GM12878 (cell line): ENCODE data around the gene ARL3. TPM values are rescaled to one million over a fixed set of nuclear protein-coding genes. Genes with fewer than 3 reads are reported as not detected.

ENCODE experiments used
- ASH2L ChIP-seq: fragments of 300-600, 200-600 bp; sonication (generic); IDR thresholded peaks from 2 replicates; pipeline ENCODE4 v1.6.1; 2017; ENCODE audit warnings: low read depth, mild to moderate bottlenecking, borderline replicate concordance
- ATF7 ChIP-seq: fragments of 450-650 bp; IDR thresholded peaks from 2 replicates; pipeline ENCODE4 v1.6.1; 2016; ENCODE audit warnings: low read depth, mild to moderate bottlenecking
- BACH1 ChIP-seq: fragments of 450-650 bp; IDR thresholded peaks from 2 replicates; pipeline ENCODE4 v1.6.1; 2017; ENCODE audit warnings: mild to moderate bottlenecking, borderline replicate concordance
- EGR1 ChIP-seq, 2 experiments: IDR thresholded peaks; 1 replicate in 1 of 2; 2 replicates in 1 of 2; pipeline ENCODE4 v1.6.1; 2011 to 2012; ENCODE audit warnings: low read depth in 2 of 2, low read length in 2 of 2, borderline replicate concordance in 1 of 2, mild to moderate bottlenecking in 1 of 2, moderate library complexity in 1 of 2
- GATAD2B ChIP-seq: fragments of 450-650 bp; conservative IDR thresholded peaks from 2 replicates; pipeline ENCODE4 v1.6.1; 2017; ENCODE audit warnings: low read depth, mild to moderate bottlenecking, moderate library complexity
- IKZF2 ChIP-seq, 2 experiments: fragments of 450-650 bp; IDR thresholded peaks; 2 replicates each; pipeline ENCODE4 v1.6.1; 2017; ENCODE audit warnings: mild to moderate bottlenecking in 2 of 2, moderate library complexity in 2 of 2
- KLF5 ChIP-seq: fragments of 450-650 bp; IDR thresholded peaks from 2 replicates; pipeline ENCODE4 v1.6.1; 2014; ENCODE audit warnings: mild to moderate bottlenecking; ENCODE audit not compliant: partially characterized antibody
- PAX5 ChIP-seq: IDR thresholded peaks from 2 replicates; pipeline ENCODE4 v1.6.1; 2011; ENCODE audit warnings: low read depth, low read length, borderline replicate concordance
- SMARCA5 ChIP-seq: fragments of 450-650 bp; IDR thresholded peaks from 2 replicates; pipeline ENCODE4 v1.6.1; 2017; ENCODE audit warnings: mild to moderate bottlenecking
- SP1 ChIP-seq: IDR thresholded peaks from one replicate; pipeline ENCODE4 v1.6.1; 2011; ENCODE audit warnings: low read depth, low read length
- SRF ChIP-seq, 2 experiments: IDR thresholded peaks; 2 replicates each; pipeline ENCODE4 v1.6.1; 2011; ENCODE audit warnings: low read depth in 2 of 2, low read length in 2 of 2, mild to moderate bottlenecking in 1 of 2, moderate library complexity in 1 of 2
- USF1 ChIP-seq: IDR thresholded peaks from 2 replicates; pipeline ENCODE4 v1.6.1; 2011; ENCODE audit warnings: borderline replicate concordance, low read depth, mild to moderate bottlenecking, moderate library complexity, mixed read lengths, low read length; ENCODE audit not compliant: insufficient read depth; ENCODE audit errors: extremely low read length
- ZNF217 ChIP-seq: fragments of 450-650 bp; IDR thresholded peaks from 2 replicates; pipeline ENCODE4 v1.6.1; 2017; ENCODE audit warnings: antibody characterized with exemption, mild to moderate bottlenecking
- ZNF384 ChIP-seq: IDR thresholded peaks from 2 replicates; pipeline ENCODE4 v1.6.1; 2012; ENCODE audit warnings: low read depth, mild to moderate bottlenecking, low read length, improper control_type of control experiment, borderline replicate concordance
- polyA plus RNA-seq, 11 experiments: library from polyadenylated mRNA; depleted of rRNA in 4 of 11; unstranded in 6 of 11; stranded (reverse) in 5 of 11; fragments of >200 nt; fragmentation: Nextera tagmentation in 4 of 11; fragmentation: Illumina TruSeq in 1 of 11; extraction: Ambion mirVana in 4 of 11; extraction: Trizol in 1 of 11; gene quantifications; 1 replicate in 1 of 11; 2 replicates in 10 of 11; pipeline versions ENCODE4 v1.2.1 to v1.2.3, GENCODE V29; 2011 to 2016; ENCODE audit warnings: inconsistent platforms in 2 of 11, missing spikeins in 2 of 11, low read depth in 1 of 11
- total RNA-seq, 4 experiments: library from RNA; depleted of rRNA in 3 of 4; stranded (reverse); fragments of >200 nt in 3 of 4; fragmentation: Illumina TruSeq in 1 of 4; extraction: Trizol in 1 of 4; gene quantifications; 2 replicates each; pipeline versions ENCODE4 v1.2.1 to v1.2.3, GENCODE V29; 2013 to 2021
- TF ChIP-seq, protein P1 (sequence below): IDR thresholded peaks from 2 replicates; pipeline ENCODE4 v1.6.1; 2012; ENCODE audit warnings: improper control_type of control experiment, low read depth, low read length; ENCODE audit not compliant: insufficient replicate concordance
- TF ChIP-seq, protein P2 (sequence below): fragments of 450-650 bp; IDR thresholded peaks from 2 replicates; pipeline ENCODE4 v1.6.1; 2016; ENCODE audit warnings: mild to moderate bottlenecking
- TF ChIP-seq, protein P3 (sequence below): fragments of 450-650 bp; IDR thresholded peaks from 2 replicates; pipeline ENCODE4 v1.6.1; 2017; ENCODE audit warnings: mild to moderate bottlenecking, moderate library complexity

Gene ARL3
- total and polyA plus RNA-seq, 10 of the 15 experiments (the other 5 are each of a cell fraction or from before 2014, with no cell fraction given): 4.9 to 26.1 (median 11.0) TPM

- TF ChIP-seq, protein P1, sequence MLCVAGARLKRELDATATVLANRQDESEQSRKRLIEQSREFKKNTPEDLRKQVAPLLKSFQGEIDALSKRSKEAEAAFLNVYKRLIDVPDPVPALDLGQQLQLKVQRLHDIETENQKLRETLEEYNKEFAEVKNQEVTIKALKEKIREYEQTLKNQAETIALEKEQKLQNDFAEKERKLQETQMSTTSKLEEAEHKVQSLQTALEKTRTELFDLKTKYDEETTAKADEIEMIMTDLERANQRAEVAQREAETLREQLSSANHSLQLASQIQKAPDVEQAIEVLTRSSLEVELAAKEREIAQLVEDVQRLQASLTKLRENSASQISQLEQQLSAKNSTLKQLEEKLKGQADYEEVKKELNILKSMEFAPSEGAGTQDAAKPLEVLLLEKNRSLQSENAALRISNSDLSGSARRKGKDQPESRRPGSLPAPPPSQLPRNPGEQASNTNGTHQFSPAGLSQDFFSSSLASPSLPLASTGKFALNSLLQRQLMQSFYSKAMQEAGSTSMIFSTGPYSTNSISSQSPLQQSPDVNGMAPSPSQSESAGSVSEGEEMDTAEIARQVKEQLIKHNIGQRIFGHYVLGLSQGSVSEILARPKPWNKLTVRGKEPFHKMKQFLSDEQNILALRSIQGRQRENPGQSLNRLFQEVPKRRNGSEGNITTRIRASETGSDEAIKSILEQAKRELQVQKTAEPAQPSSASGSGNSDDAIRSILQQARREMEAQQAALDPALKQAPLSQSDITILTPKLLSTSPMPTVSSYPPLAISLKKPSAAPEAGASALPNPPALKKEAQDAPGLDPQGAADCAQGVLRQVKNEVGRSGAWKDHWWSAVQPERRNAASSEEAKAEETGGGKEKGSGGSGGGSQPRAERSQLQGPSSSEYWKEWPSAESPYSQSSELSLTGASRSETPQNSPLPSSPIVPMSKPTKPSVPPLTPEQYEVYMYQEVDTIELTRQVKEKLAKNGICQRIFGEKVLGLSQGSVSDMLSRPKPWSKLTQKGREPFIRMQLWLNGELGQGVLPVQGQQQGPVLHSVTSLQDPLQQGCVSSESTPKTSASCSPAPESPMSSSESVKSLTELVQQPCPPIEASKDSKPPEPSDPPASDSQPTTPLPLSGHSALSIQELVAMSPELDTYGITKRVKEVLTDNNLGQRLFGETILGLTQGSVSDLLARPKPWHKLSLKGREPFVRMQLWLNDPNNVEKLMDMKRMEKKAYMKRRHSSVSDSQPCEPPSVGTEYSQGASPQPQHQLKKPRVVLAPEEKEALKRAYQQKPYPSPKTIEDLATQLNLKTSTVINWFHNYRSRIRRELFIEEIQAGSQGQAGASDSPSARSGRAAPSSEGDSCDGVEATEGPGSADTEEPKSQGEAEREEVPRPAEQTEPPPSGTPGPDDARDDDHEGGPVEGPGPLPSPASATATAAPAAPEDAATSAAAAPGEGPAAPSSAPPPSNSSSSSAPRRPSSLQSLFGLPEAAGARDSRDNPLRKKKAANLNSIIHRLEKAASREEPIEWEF: no peak
- no peak for TF ChIP-seq ASH2L
- TF ChIP-seq USF1: peak; percentile 81
- TF ChIP-seq SMARCA5: peak; percentile 79
- peak; percentile 74; the same call in 1 of the 2 replicates for TF ChIP-seq BACH1
- TF ChIP-seq EGR1 (IDR thresholded peaks at IDR 0.05; ENCODE audit: borderline replicate concordance in 1 of 2, low read depth in 2 of 2, low read length in 2 of 2): no peak
- TF ChIP-seq KLF5: peak; percentile 27
- TF ChIP-seq ZNF384: 0 out of 2 replicates have a peak, but pooled peaks have one; percentile 13
- peak in 1 of 2 experiments; percentile 5; a peak in 1 of 4 replicates for TF ChIP-seq SRF (IDR thresholded peaks at IDR 0.05; ENCODE audit: low read depth in 2 of 2, low read length in 2 of 2)
- TF ChIP-seq, protein P2, sequence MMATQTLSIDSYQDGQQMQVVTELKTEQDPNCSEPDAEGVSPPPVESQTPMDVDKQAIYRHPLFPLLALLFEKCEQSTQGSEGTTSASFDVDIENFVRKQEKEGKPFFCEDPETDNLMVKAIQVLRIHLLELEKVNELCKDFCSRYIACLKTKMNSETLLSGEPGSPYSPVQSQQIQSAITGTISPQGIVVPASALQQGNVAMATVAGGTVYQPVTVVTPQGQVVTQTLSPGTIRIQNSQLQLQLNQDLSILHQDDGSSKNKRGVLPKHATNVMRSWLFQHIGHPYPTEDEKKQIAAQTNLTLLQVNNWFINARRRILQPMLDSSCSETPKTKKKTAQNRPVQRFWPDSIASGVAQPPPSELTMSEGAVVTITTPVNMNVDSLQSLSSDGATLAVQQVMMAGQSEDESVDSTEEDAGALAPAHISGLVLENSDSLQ: 0 out of 2 replicates have a peak, but pooled peaks have one; percentile 14
- peak; percentile 37; the same call in 1 of the 2 replicates for TF ChIP-seq ZNF217
- TF ChIP-seq SP1: peak; percentile 72
- TF ChIP-seq ATF7: peak; percentile 57; the same call in 1 of the 2 replicates
- TF ChIP-seq PAX5: peak; percentile 48; the same call in 1 of the 2 replicates
- peak; percentile 75; the same call in 1 of the 2 replicates for TF ChIP-seq GATAD2B
- TF ChIP-seq, protein P3, sequence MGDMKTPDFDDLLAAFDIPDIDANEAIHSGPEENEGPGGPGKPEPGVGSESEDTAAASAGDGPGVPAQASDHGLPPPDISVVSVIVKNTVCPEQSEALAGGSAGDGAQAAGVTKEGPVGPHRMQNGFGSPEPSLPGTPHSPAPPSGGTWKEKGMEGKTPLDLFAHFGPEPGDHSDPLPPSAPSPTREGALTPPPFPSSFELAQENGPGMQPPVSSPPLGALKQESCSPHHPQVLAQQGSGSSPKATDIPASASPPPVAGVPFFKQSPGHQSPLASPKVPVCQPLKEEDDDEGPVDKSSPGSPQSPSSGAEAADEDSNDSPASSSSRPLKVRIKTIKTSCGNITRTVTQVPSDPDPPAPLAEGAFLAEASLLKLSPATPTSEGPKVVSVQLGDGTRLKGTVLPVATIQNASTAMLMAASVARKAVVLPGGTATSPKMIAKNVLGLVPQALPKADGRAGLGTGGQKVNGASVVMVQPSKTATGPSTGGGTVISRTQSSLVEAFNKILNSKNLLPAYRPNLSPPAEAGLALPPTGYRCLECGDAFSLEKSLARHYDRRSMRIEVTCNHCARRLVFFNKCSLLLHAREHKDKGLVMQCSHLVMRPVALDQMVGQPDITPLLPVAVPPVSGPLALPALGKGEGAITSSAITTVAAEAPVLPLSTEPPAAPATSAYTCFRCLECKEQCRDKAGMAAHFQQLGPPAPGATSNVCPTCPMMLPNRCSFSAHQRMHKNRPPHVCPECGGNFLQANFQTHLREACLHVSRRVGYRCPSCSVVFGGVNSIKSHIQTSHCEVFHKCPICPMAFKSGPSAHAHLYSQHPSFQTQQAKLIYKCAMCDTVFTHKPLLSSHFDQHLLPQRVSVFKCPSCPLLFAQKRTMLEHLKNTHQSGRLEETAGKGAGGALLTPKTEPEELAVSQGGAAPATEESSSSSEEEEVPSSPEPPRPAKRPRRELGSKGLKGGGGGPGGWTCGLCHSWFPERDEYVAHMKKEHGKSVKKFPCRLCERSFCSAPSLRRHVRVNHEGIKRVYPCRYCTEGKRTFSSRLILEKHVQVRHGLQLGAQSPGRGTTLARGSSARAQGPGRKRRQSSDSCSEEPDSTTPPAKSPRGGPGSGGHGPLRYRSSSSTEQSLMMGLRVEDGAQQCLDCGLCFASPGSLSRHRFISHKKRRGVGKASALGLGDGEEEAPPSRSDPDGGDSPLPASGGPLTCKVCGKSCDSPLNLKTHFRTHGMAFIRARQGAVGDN: peak; percentile 73
- peak in 1 of 2 experiments; percentile 67; a peak in 3 of 4 replicates for TF ChIP-seq IKZF2 (IDR thresholded peaks at IDR 0.05)
Measured at GRCh38 chr10:102641880-102642735, 72.1 kb downstream of the ARL3 start (continued).
